ENCODE measurements around the gene CNOT6.
"Not testable (repeated sequence)": the region's sequence is repeated elsewhere in the genome, so short reads cannot be mapped to it uniquely, and the experiment has no call there.

The CNOT6 gene

GRCh38 chr5:180463916-180464602 lies 30.1 kb upstream of the CNOT6 start:
- Histone ChIP-seq H3K36me3 (ENCODE audit: insufficient read depth, low read length) (no peaks in the 10 kb centered on the region), H3K4me3 (ENCODE audit: low read depth, low read length, poor library complexity, severe bottlenecking) (no peak overlapping the region), H2AFZ (ENCODE audit: low read length) (no peak overlapping the region), H4K20me1 (ENCODE audit: insufficient read depth, low read length) (no peaks in the 10 kb centered on the region), H3K9me3 (ENCODE audit: low read length) (no peaks in the 10 kb centered on the region), H3K9ac (ENCODE audit: low read length) (no peak overlapping the region), H3K79me2 (ENCODE audit: insufficient read depth, low read length) (no peaks in the 10 kb centered on the region), H3K4me1 (ENCODE audit: insufficient read depth, low read length, severe bottlenecking) (no peaks in the 10 kb centered on the region), H3K4me2 (ENCODE audit: low read length) (no peak overlapping the region), H3F3A (ENCODE audit: insufficient read depth, low read length) (no peaks in the 10 kb centered on the region), H3K27me3 (ENCODE audit: insufficient read depth, low read length) (no peaks in the 10 kb centered on the region), H3K27ac (ENCODE audit: low read depth, low read length, poor library complexity, severe bottlenecking) (no peak overlapping the region), H3K9me2 (ENCODE audit: low read depth, low read length) (no peaks in the 10 kb centered on the region)
- no peak for TF ChIP-seq EZH2 (IDR thresholded peaks at IDR 0.05; ENCODE audit: borderline replicate concordance, low read length)
- TF ChIP-seq CTCF (IDR thresholded peaks at IDR 0.05; ENCODE audit: low read length): no peak

GRCh38 chr5:180464603-180464970 lies 29.6 kb upstream of the CNOT6 start:
- H3K4me2 ChIP-seq (ENCODE audit: low read length): no peak overlapping the region
- H3K9me2 ChIP-seq (ENCODE audit: low read depth, low read length): no peaks in the 10 kb centered on the region
- no peaks in the 10 kb centered on the region for H3K36me3 ChIP-seq (ENCODE audit: insufficient read depth, low read length)
- H3K27me3 ChIP-seq (ENCODE audit: insufficient read depth, low read length): no peaks in the 10 kb centered on the region
- no peak overlapping the region for H3K27ac ChIP-seq (ENCODE audit: low read depth, low read length, poor library complexity, severe bottlenecking)
- H3K4me3 ChIP-seq (ENCODE audit: low read depth, low read length, poor library complexity, severe bottlenecking): no peak overlapping the region
- H3K9ac ChIP-seq (ENCODE audit: low read length): no peak overlapping the region
- no peaks in the 10 kb centered on the region for H4K20me1 ChIP-seq (ENCODE audit: insufficient read depth, low read length)
- H3K4me1 ChIP-seq (ENCODE audit: insufficient read depth, low read length, severe bottlenecking): no peaks in the 10 kb centered on the region
- TF ChIP-seq CTCF (IDR thresholded peaks at IDR 0.05; ENCODE audit: low read length) (no peak), EZH2 (IDR thresholded peaks at IDR 0.05; ENCODE audit: borderline replicate concordance, low read length) (no peak)
- no peaks in the 10 kb centered on the region for H3K79me2 ChIP-seq (ENCODE audit: insufficient read depth, low read length)
- H3K9me3 ChIP-seq (ENCODE audit: low read length): no peaks in the 10 kb centered on the region
- no peaks in the 10 kb centered on the region for H3F3A ChIP-seq (ENCODE audit: insufficient read depth, low read length)
- no peak overlapping the region for H2AFZ ChIP-seq (ENCODE audit: low read length)

- not testable (repeated sequence) for H3K36me3 ChIP-seq (ENCODE audit: insufficient read depth, low read length); H3K27me3 ChIP-seq (ENCODE audit: insufficient read depth, low read length); H3K9me2 ChIP-seq (ENCODE audit: low read depth, low read length); H3K9ac ChIP-seq (ENCODE audit: low read length); H4K20me1 ChIP-seq (ENCODE audit: insufficient read depth, low read length); H3K9me3 ChIP-seq (ENCODE audit: low read length); H3K27ac ChIP-seq (ENCODE audit: low read depth, low read length, poor library complexity, severe bottlenecking); H3K4me1 ChIP-seq (ENCODE audit: insufficient read depth, low read length, severe bottlenecking); H3K4me2 ChIP-seq (ENCODE audit: low read length); H3K4me3 ChIP-seq (ENCODE audit: low read depth, low read length, poor library complexity, severe bottlenecking); H2AFZ ChIP-seq (ENCODE audit: low read length); H3K79me2 ChIP-seq (ENCODE audit: insufficient read depth, low read length); H3F3A ChIP-seq (ENCODE audit: insufficient read depth, low read length)
Measured at GRCh38 chr5:180465052-180465451, 29.1 kb upstream of the CNOT6 start.

GRCh38 chr5:180466316-180466715 lies 27.9 kb upstream of the CNOT6 start:
- Histone ChIP-seq H3K27ac (ENCODE audit: low read depth, low read length, poor library complexity, severe bottlenecking) (no peak overlapping the region), H3K4me2 (ENCODE audit: low read length) (no peak overlapping the region), H4K20me1 (ENCODE audit: insufficient read depth, low read length) (no peaks in the 10 kb centered on the region), H3K9me2 (ENCODE audit: low read depth, low read length) (no peaks in the 10 kb centered on the region), H3K9ac (ENCODE audit: low read length) (no peak overlapping the region), H3K4me3 (ENCODE audit: low read depth, low read length, poor library complexity, severe bottlenecking) (no peak overlapping the region), H2AFZ (ENCODE audit: low read length) (no peak overlapping the region), H3K9me3 (ENCODE audit: low read length) (no peaks in the 10 kb centered on the region), H3F3A (ENCODE audit: insufficient read depth, low read length) (no peaks in the 10 kb centered on the region), H3K36me3 (ENCODE audit: insufficient read depth, low read length) (no peaks in the 10 kb centered on the region), H3K27me3 (ENCODE audit: insufficient read depth, low read length) (no peaks in the 10 kb centered on the region), H3K4me1 (ENCODE audit: insufficient read depth, low read length, severe bottlenecking) (no peaks in the 10 kb centered on the region), H3K79me2 (ENCODE audit: insufficient read depth, low read length) (no peaks in the 10 kb centered on the region)
- TF ChIP-seq CTCF (IDR thresholded peaks at IDR 0.05; ENCODE audit: low read length): no peak

Data from OCI-LY1 (cell line).